Fibroblast of lung (primary cell): ENCODE measurements around the gene CD46. TPM values are rescaled to one million over a fixed set of nuclear protein-coding genes. Genes with fewer than 3 reads are reported as not detected.

Source experiments
- DNase-seq, 2 donors: peaks; one replicate each; pipeline versions ENCODE4 v3.0.0 to v3.0.0-alpha.2; 2010; ENCODE audit warnings: low read depth in 2 of 2
- H2AFZ ChIP-seq: 2 replicates; pipeline ENCODE4 v1.5.1; 2012; ENCODE audit warnings: low read length, control low read depth, inconsistent platforms
- H3K27ac ChIP-seq: 2 replicates; pipeline ENCODE4 v1.5.1; 2011; ENCODE audit warnings: low read length, control low read depth; ENCODE audit not compliant: insufficient read depth
- H3K27me3 ChIP-seq: 2 replicates; pipeline ENCODE4 v1.5.1; 2011; ENCODE audit warnings: mild to moderate bottlenecking, low read length; ENCODE audit not compliant: control insufficient read depth, insufficient read depth
- H3K36me3 ChIP-seq: 2 replicates; pipeline ENCODE4 v1.5.1; 2011; ENCODE audit warnings: low read length; ENCODE audit not compliant: control insufficient read depth, insufficient read depth
- H3K4me1 ChIP-seq: 2 replicates; pipeline ENCODE4 v1.5.1; 2011; ENCODE audit warnings: low read length; ENCODE audit not compliant: control insufficient read depth, insufficient read depth; ENCODE audit errors: extremely low read depth
- H3K4me2 ChIP-seq: 2 replicates; pipeline ENCODE4 v1.5.1; 2011; ENCODE audit warnings: low read length, control low read depth; ENCODE audit not compliant: insufficient read depth; ENCODE audit errors: extremely low read depth
- H3K4me3 ChIP-seq, 4 experiments: fragments of 200-600 bp in 1 of 4; sonication (generic) in 1 of 4; replicated peaks in 1 of 4; 2 replicates each; pipeline ENCODE4 v1.5.1; 2011 to 2016; ENCODE audit warnings: low read length in 4 of 4, low read depth in 3 of 4, mild to moderate bottlenecking in 3 of 4, control low read depth in 2 of 4, inconsistent platforms in 1 of 4, mixed read lengths in 1 of 4; ENCODE audit not compliant: insufficient read depth in 1 of 4; ENCODE audit errors: control extremely low read depth in 1 of 4
- H3K79me2 ChIP-seq: 2 replicates; pipeline ENCODE4 v1.5.1; 2012; ENCODE audit warnings: mild to moderate bottlenecking, low read length, inconsistent platforms; ENCODE audit not compliant: control insufficient read depth, insufficient read depth
- H3K9ac ChIP-seq: 2 replicates; pipeline ENCODE4 v1.5.1; 2011; ENCODE audit warnings: mild to moderate bottlenecking, low read length, control low read depth; ENCODE audit not compliant: insufficient read depth
- H3K9me3 ChIP-seq: 2 replicates; pipeline ENCODE4 v1.5.1; 2012; ENCODE audit warnings: low read depth, low read length; ENCODE audit not compliant: control insufficient read depth, insufficient read depth
- H4K20me1 ChIP-seq: 2 replicates; pipeline ENCODE4 v1.5.1; 2011; ENCODE audit warnings: low read length; ENCODE audit not compliant: control insufficient read depth, insufficient read depth; ENCODE audit errors: extremely low read depth
- EZH2 ChIP-seq: IDR thresholded peaks from 2 replicates; pipeline ENCODE4 v1.5.1; 2012; ENCODE audit warnings: low read length, control low read depth, mild to moderate bottlenecking; ENCODE audit errors: missing control alignments
- polyA plus RNA-seq, 2 donors: library from polyadenylated mRNA; depleted of rRNA in 1 of 2; stranded (reverse) in 1 of 2; unstranded in 1 of 2; fragments of >200 nt; gene quantifications; 2 replicates each; pipeline ENCODE4 v1.2.1, GENCODE V29; 2011 to 2012; ENCODE audit warnings: missing spikeins in 1 of 2
- total RNA-seq: library from RNA; depleted of rRNA; stranded (reverse); fragments of >200 nt; gene quantifications from 2 replicates; pipeline ENCODE4 v1.2.1, GENCODE V29; 2014
- TF ChIP-seq, protein P1 (sequence below), 2 donors: IDR thresholded peaks in 1 of 2; conservative IDR thresholded peaks in 1 of 2; 1 replicate in 1 of 2; 2 replicates in 1 of 2; pipeline ENCODE4 v1.5.1; 2011 to 2012; ENCODE audit warnings: low read length in 2 of 2, control low read depth in 1 of 2, inconsistent platforms in 1 of 2, low read depth in 1 of 2, mild to moderate bottlenecking in 1 of 2

The CD46 gene
- total and polyA plus RNA-seq, 2 donors (not counting 1 experiment from before 2014, with no cell fraction given) = 198 to 294 TPM

DNA sequence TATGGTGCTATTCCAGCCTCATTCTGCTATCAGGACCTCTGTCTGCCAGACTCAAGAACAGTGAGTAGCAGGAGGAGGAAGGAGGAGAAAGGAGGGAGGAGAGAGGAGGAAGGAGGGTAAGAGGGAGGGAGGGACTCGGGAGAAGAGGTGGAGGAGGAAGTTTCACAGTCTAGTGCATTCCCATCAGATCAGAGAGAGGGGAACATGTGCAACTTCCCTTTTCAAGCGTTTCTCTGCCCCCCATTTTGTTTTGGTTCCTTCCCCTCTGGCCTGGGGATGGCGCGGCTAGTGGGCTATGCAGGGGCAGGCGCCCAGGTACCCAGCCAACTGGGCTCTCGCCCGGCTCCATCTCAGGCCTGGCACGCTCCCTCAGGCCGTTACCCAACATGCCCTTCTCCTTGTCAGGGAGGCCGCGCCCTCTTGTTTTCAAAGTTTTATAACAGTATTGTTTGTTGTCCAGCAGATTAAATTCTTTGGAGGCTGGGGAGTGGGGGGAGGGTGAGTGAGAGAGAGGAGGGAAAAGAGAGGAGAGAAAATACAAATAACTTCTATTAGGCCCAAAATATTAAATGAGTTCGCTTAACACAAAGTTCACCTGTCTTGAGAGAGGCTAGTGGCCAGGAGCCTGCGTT lies 56.0 kb downstream of the CD46 start:
- H3K9ac ChIP-seq = no peak overlapping the region
- H3K4me1 ChIP-seq = peaks cover 36% of the 10 kb centered on the region
- H3K36me3 ChIP-seq = peaks cover 22% of the 10 kb centered on the region
- TF ChIP-seq, protein P1, sequence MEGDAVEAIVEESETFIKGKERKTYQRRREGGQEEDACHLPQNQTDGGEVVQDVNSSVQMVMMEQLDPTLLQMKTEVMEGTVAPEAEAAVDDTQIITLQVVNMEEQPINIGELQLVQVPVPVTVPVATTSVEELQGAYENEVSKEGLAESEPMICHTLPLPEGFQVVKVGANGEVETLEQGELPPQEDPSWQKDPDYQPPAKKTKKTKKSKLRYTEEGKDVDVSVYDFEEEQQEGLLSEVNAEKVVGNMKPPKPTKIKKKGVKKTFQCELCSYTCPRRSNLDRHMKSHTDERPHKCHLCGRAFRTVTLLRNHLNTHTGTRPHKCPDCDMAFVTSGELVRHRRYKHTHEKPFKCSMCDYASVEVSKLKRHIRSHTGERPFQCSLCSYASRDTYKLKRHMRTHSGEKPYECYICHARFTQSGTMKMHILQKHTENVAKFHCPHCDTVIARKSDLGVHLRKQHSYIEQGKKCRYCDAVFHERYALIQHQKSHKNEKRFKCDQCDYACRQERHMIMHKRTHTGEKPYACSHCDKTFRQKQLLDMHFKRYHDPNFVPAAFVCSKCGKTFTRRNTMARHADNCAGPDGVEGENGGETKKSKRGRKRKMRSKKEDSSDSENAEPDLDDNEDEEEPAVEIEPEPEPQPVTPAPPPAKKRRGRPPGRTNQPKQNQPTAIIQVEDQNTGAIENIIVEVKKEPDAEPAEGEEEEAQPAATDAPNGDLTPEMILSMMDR (conservative IDR thresholded peaks at IDR 0.05 in 1 of 2, IDR thresholded peaks at IDR 0.05 in 1 of 2; ENCODE audit: low read depth in 1 of 2, low read length in 2 of 2) = no peak
- no peak for TF ChIP-seq EZH2
- peak overlapping the region; percentile 95 for H3K27ac ChIP-seq
- no peak for DNase-seq
- H3K27me3 ChIP-seq = no peaks in the 10 kb centered on the region
- no peak overlapping the region for H3K4me2 ChIP-seq
- no peaks in the 10 kb centered on the region for H3K9me3 ChIP-seq
- no peak overlapping the region for H2AFZ ChIP-seq
- no peaks in the 10 kb centered on the region for H4K20me1 ChIP-seq
- no peak overlapping the region for H3K4me3 ChIP-seq
- peaks cover 3% of the 10 kb centered on the region for H3K79me2 ChIP-seq

DNA sequence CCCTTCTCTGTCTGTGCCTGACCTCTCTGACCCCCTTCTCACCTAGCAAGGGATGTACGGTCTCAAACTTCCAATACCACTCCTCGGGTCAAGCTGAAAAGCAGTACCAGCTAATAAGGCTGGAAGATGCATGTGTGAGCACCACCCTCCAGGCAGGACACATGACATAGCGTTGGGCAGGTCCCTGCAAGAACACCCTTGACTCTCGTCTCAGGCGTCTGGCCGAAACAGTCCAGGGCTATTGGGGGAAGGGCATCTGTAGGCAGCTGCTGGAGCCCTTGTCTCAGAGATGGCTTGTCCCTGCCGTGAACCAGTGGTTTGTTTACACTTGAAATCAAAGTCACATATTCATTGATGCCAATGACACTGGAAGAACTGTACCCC lies 56.5 kb downstream of the CD46 start:
- H3K27ac ChIP-seq = no peak overlapping the region
- TF ChIP-seq, protein P1 (conservative IDR thresholded peaks at IDR 0.05 in 1 of 2, IDR thresholded peaks at IDR 0.05 in 1 of 2; ENCODE audit: low read depth in 1 of 2, low read length in 2 of 2) = no peak
- no peak for TF ChIP-seq EZH2
- no peak for DNase-seq
- H3K36me3 ChIP-seq = peaks cover 23% of the 10 kb centered on the region
- no peaks in the 10 kb centered on the region for H3K9me3 ChIP-seq
- H2AFZ ChIP-seq = no peak overlapping the region
- peaks cover 38% of the 10 kb centered on the region for H3K4me1 ChIP-seq
- no peak overlapping the region for H3K4me2 ChIP-seq
- no peak overlapping the region for H3K9ac ChIP-seq
- no peak overlapping the region for H3K4me3 ChIP-seq
- H4K20me1 ChIP-seq = no peaks in the 10 kb centered on the region
- peaks cover 3% of the 10 kb centered on the region for H3K79me2 ChIP-seq
- no peaks in the 10 kb centered on the region for H3K27me3 ChIP-seq

DNA sequence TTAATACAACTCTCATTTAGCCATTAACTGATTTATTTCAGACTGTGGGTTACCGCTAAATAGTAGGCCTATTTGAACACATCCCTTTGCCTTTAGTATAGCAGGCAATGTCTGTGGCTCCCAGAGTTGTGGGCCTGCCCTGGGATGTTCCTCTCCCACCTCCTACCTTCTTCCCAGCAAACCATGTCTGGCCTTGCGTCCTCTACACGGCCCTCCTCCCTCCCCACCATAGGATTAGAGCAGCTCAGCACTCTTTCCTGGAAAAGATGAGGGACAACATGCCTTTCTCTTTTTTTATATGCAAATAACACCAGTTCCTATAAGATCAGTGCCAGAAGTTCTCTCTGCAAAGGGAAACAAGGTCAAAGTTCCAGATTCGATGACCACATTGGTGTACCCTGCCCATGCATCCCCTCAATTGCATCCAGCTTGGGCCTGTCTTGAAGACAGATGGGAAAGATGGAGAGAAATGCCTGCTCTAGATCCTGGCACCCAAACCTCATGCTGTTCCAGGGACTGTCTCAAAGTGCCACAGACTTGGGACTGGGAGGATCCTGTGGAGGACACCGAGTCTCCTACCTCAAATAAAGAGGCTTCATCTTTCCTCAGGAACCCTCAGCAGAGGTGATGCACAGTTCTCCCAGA lies 57.2 kb downstream of the CD46 start:
- Histone ChIP-seq H3K4me2 (no peak overlapping the region), H3K36me3 (peaks cover 21% of the 10 kb centered on the region), H3K4me1 (peaks cover 38% of the 10 kb centered on the region), H4K20me1 (no peaks in the 10 kb centered on the region), H3K79me2 (peaks cover 3% of the 10 kb centered on the region), H2AFZ (no peak overlapping the region), H3K27ac (no peak overlapping the region), H3K9ac (no peak overlapping the region), H3K4me3 (no peak overlapping the region), H3K9me3 (no peaks in the 10 kb centered on the region), H3K27me3 (no peaks in the 10 kb centered on the region)
- TF ChIP-seq, protein P1 (conservative IDR thresholded peaks at IDR 0.05 in 1 of 2, IDR thresholded peaks at IDR 0.05 in 1 of 2; ENCODE audit: low read depth in 1 of 2, low read length in 2 of 2) = no peak
- TF ChIP-seq EZH2 = no peak
- DNase-seq = no peak
